Mesendoderm (in vitro differentiated cells): ENCODE measurements around the gene CDK16.

Source experiments
- DNase-seq: peaks from one replicate; pipeline ENCODE4 v3.0.0; 2013
- H2AK5ac ChIP-seq: 2 replicates; pipeline ENCODE4 v1.6.1; 2013; ENCODE audit warnings: low read length, inconsistent platforms
- H2BK120ac ChIP-seq: 2 replicates; pipeline ENCODE4 v1.6.1; 2013; ENCODE audit warnings: low read depth, mild to moderate bottlenecking, low read length, moderate library complexity, mixed read lengths
- H2BK15ac ChIP-seq: replicated peaks from 2 replicates; pipeline ENCODE4 v1.6.1; 2013; ENCODE audit warnings: low read depth, mild to moderate bottlenecking, moderate library complexity
- H2BK5ac ChIP-seq: 2 replicates; pipeline ENCODE4 v1.6.1; 2013; ENCODE audit warnings: low read length, inconsistent platforms
- H3K18ac ChIP-seq: 2 replicates; pipeline ENCODE4 v1.6.1; 2013; ENCODE audit warnings: mild to moderate bottlenecking, low read length, mixed read lengths
- H3K23ac ChIP-seq: one replicate; pipeline ENCODE4 v1.6.1; 2013; ENCODE audit warnings: low read length
- H3K27ac ChIP-seq: 2 replicates; pipeline ENCODE4 v1.5.1; 2013; ENCODE audit warnings: low read depth, mild to moderate bottlenecking, inconsistent platforms, low read length, moderate library complexity
- H3K27me3 ChIP-seq: 2 replicates; pipeline ENCODE4 v1.6.1; 2013; ENCODE audit warnings: low read length, control low read depth, mild to moderate bottlenecking, inconsistent platforms; ENCODE audit not compliant: insufficient read depth, poor library complexity
- H3K36me3 ChIP-seq: 2 replicates; pipeline ENCODE4 v1.6.1; 2013; ENCODE audit warnings: low read length, inconsistent platforms; ENCODE audit not compliant: control insufficient read depth, insufficient read depth
- H3K4ac ChIP-seq: one replicate; pipeline ENCODE4 v1.6.1; 2013; ENCODE audit warnings: low read depth, mild to moderate bottlenecking, low read length, moderate library complexity
- H3K4me1 ChIP-seq: 2 replicates; pipeline ENCODE4 v1.6.1; 2013; ENCODE audit warnings: low read depth, low read length, inconsistent platforms; ENCODE audit not compliant: control insufficient read depth
- H3K4me2 ChIP-seq: 2 replicates; pipeline ENCODE4 v1.6.1; 2013; ENCODE audit warnings: low read length
- H3K4me3 ChIP-seq: 2 replicates; pipeline ENCODE4 v1.5.1; 2013; ENCODE audit warnings: mild to moderate bottlenecking, low read length
- H3K56ac ChIP-seq: one replicate; pipeline ENCODE4 v1.6.1; 2013; ENCODE audit warnings: low read length
- H3K79me1 ChIP-seq: 2 replicates; pipeline ENCODE4 v1.6.1; 2013; ENCODE audit warnings: low read length, inconsistent platforms
- H3K79me2 ChIP-seq: 2 replicates; pipeline ENCODE4 v1.6.1; 2013; ENCODE audit warnings: mild to moderate bottlenecking, low read length; ENCODE audit not compliant: control insufficient read depth, insufficient read depth
- H3K9ac ChIP-seq: 2 replicates; pipeline ENCODE4 v1.6.1; 2013; ENCODE audit warnings: low read length, inconsistent platforms
- H4K5ac ChIP-seq: one replicate; pipeline ENCODE4 v1.6.1; 2013; ENCODE audit warnings: low read length
- H4K8ac ChIP-seq: one replicate; pipeline ENCODE4 v1.6.1; 2013; ENCODE audit warnings: low read depth, mild to moderate bottlenecking, control low read depth, low read length, moderate library complexity
- WGBS: extraction: QIAGEN DNeasy Blood & Tissue Kit; methylation state at CpG from one replicate; pipeline ENCODE4 v1.1.7; 2013; ENCODE audit warnings: low lambda C conversion rate, missing lambda C conversion rate; ENCODE audit not compliant: insufficient coverage; ENCODE audit errors: extremely low coverage; 5-methylcytosine and 5-hydroxymethylcytosine counted together

CDK16 gene

DNA sequence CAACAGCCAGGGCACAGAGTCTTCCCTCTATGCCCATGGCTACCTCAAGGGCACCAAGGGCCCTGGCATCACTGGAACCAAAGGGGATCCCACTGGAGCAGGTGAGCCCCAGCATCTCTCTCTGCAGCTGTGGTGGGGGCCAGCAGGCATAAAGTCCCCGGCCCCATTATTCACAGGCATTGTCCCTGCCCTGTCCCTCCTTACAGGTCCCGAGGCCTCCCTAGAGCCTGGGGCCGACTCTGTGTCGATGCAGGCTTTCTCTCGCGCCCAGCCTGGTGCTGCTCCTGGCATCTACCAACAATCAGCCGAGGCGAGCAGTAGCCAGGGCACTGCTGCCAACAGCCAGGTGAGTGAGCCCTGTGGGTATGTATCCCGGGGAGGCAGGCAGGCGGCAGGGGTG, 37.2 kb upstream of the CDK16 start:
- Histone ChIP-seq H3K4me2 (no peak overlapping the region), H3K9ac (no peak overlapping the region)
- no CpG with 5 or more reads among the region's 10 CpGs for WGBS

DNA sequence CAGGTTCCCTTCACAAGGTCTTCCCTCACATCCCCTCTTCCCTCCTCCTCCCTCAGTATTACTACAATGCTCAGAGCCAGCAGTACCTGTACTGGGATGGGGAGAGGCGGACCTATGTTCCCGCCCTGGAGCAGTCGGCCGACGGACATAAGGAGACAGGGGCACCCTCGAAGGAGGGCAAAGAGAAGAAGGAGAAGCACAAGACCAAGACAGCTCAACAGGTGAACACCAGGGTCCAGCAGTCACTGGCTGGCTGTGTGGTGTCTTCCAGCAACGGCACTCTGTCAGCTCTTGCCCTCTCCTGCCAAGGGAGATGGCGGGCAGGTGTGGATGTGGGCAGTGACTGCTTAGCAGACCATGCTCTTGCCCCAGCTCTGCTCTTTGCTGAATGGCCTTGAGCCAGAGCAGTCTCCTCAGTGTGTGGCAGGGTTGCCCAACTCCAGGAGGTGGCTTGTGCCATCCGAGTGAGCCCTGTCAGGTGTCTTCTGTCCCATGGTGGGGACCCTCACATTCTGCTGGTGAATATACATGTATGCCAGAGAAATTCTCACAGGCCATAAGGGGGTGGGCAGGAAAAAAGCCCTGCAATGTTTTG, 36.3 kb upstream of the CDK16 start:
- H2BK120ac ChIP-seq, result no peak overlapping the region
- no peak overlapping the region for H3K27ac ChIP-seq
- no peaks in the 10 kb centered on the region for H3K79me2 ChIP-seq
- no peak overlapping the region for H2BK5ac ChIP-seq
- no peak overlapping the region for H2AK5ac ChIP-seq
- H3K27me3 ChIP-seq, result no peaks in the 10 kb centered on the region
- peaks cover 2% of the 10 kb centered on the region for H3K36me3 ChIP-seq
- no peak overlapping the region for H3K23ac ChIP-seq
- H4K8ac ChIP-seq, result no peak overlapping the region
- H3K9ac ChIP-seq, result no peak overlapping the region
- H3K4me2 ChIP-seq, result no peak overlapping the region
- no peak overlapping the region for H3K56ac ChIP-seq
- no peaks in the 10 kb centered on the region for H3K79me1 ChIP-seq
- no peak overlapping the region for H3K4me3 ChIP-seq
- no peak overlapping the region for H4K5ac ChIP-seq
- H3K18ac ChIP-seq, result no peak overlapping the region
- no CpG with 5 or more reads among the region's 9 CpGs for WGBS
- no peak overlapping the region for H3K4ac ChIP-seq
- H2BK15ac ChIP-seq, result no peak overlapping the region
- no peaks in the 10 kb centered on the region for H3K4me1 ChIP-seq
- no peak for DNase-seq

More for the DNA sequence above, 37.2 kb upstream of the CDK16 start:
- Histone ChIP-seq H2BK5ac (no peak overlapping the region), H3K4me3 (no peak overlapping the region), H4K8ac (no peak overlapping the region), H2AK5ac (no peak overlapping the region), H3K18ac (no peak overlapping the region), H3K27ac (no peak overlapping the region), H4K5ac (no peak overlapping the region), H3K79me2 (no peaks in the 10 kb centered on the region), H3K4ac (no peak overlapping the region), H3K23ac (no peak overlapping the region), H3K27me3 (no peaks in the 10 kb centered on the region), H3K36me3 (peaks cover 2% of the 10 kb centered on the region), H2BK15ac (no peak overlapping the region), H3K79me1 (no peaks in the 10 kb centered on the region), H3K4me1 (no peaks in the 10 kb centered on the region), H2BK120ac (no peak overlapping the region), H3K56ac (no peak overlapping the region)
- no peak for DNase-seq

DNA sequence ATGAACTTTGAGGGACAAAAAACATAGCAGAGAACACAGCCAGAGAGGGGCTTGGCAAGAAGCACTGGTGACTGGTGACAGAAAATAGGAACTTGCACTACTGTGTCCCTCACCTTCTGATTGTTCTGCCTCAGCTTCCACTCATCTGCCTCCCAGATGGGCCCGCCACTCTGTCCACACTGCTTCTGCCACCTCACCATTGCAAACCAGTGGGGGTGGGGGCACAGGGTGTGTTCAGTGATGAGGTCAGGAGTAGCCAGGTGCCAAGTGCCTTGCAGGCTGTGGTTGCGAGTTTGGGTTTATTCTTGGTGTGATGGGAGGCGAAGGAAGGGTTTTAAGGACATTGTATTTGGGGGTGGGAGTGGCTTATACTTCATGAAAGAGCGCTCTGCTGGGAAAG, 34.0 kb upstream of the CDK16 start:
- Histone ChIP-seq H2BK5ac (no peak overlapping the region), H3K36me3 (peaks cover 2% of the 10 kb centered on the region), H2BK120ac (no peak overlapping the region), H3K23ac (no peak overlapping the region), H2AK5ac (no peak overlapping the region), H3K79me2 (no peaks in the 10 kb centered on the region), H3K4me2 (no peak overlapping the region), H3K27me3 (no peaks in the 10 kb centered on the region), H3K27ac (no peak overlapping the region), H2BK15ac (no peak overlapping the region), H4K5ac (no peak overlapping the region), H3K4me3 (no peak overlapping the region), H3K4ac (no peak overlapping the region), H3K79me1 (no peaks in the 10 kb centered on the region), H3K56ac (no peak overlapping the region), H3K18ac (no peak overlapping the region), H3K9ac (no peak overlapping the region), H4K8ac (no peak overlapping the region), H3K4me1 (no peaks in the 10 kb centered on the region)
- no CpG with 5 or more reads among the region's 4 CpGs for WGBS
- no peak for DNase-seq

DNA sequence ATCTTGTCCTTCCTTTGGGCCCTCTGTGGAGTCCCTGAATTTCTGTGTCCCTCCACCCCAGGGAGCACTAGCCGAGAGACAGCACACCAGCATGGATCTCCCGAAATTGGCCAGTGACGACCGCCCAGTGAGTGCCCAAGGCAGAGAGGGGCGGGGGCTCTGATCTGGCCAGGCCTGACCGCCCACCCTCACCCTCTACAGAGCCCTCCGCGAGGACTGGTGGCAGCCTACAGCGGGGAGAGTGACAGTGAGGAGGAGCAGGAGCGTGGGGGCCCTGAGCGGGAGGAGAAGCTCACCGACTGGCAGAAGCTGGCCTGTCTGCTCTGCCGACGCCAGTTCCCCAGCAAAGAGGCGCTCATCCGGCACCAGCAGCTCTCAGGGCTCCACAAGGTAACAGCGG, 33.2 kb upstream of the CDK16 start:
- Histone ChIP-seq H3K27me3 (no peaks in the 10 kb centered on the region), H3K23ac (no peak overlapping the region), H2BK15ac (no peak overlapping the region), H3K4ac (no peak overlapping the region), H3K9ac (no peak overlapping the region), H4K8ac (no peak overlapping the region), H4K5ac (no peak overlapping the region), H2BK120ac (no peak overlapping the region), H3K36me3 (peaks cover 2% of the 10 kb centered on the region), H3K79me2 (no peaks in the 10 kb centered on the region), H2BK5ac (no peak overlapping the region), H3K18ac (no peak overlapping the region), H3K27ac (no peak overlapping the region), H3K56ac (no peak overlapping the region), H2AK5ac (no peak overlapping the region), H3K4me3 (no peak overlapping the region), H3K4me1 (no peaks in the 10 kb centered on the region), H3K4me2 (no peak overlapping the region), H3K79me1 (no peaks in the 10 kb centered on the region)
- WGBS, result no CpG with 5 or more reads among the region's 17 CpGs
- DNase-seq, result no peak

DNA sequence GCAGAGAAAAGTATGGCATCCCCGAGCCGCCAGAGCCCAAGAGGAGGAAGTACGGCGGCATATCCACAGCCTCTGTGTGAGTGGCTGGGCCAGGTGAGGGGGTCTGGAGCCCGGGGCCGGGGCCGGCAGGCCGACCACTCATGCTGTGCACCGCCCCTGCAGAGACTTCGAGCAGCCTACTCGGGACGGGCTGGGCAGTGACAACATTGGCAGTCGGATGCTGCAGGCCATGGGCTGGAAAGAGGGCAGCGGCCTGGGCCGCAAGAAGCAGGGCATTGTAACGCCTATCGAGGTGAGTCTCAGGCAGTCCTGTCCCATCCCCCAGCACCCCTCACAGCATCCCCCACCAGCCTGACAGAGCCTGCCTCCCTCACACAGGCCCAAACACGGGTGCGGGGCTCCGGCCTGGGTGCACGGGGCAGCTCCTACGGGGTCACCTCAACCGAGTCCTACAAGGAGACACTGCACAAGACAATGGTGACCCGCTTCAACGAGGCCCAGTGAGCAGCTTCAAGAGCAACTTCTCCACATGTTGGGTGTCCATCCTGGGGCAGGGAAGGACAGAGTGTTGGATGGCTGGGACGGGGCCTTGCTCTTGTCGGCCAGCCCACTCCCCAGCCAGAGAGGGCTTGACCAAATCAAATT, 32.3 kb upstream of the CDK16 start:
- Histone ChIP-seq H2BK15ac (no peak overlapping the region), H3K4me2 (no peak overlapping the region), H4K5ac (no peak overlapping the region), H3K4me1 (no peaks in the 10 kb centered on the region), H4K8ac (no peak overlapping the region), H3K36me3 (peaks cover 2% of the 10 kb centered on the region), H3K4ac (no peak overlapping the region), H3K79me1 (no peaks in the 10 kb centered on the region), H3K9ac (no peak overlapping the region), H3K27ac (no peak overlapping the region), H2BK5ac (no peak overlapping the region), H3K27me3 (no peaks in the 10 kb centered on the region), H3K18ac (no peak overlapping the region), H2BK120ac (no peak overlapping the region), H3K56ac (no peak overlapping the region), H3K4me3 (no peak overlapping the region), H3K23ac (no peak overlapping the region), H3K79me2 (no peaks in the 10 kb centered on the region), H2AK5ac (no peak overlapping the region)
- no peak for DNase-seq
- no CpG with 5 or more reads among the region's 27 CpGs for WGBS
